Right forelimb (tissue), 1 donor: Measurements from ENCODE around the gene SHCBP1.
"Not testable (repeated sequence)": the region's sequence is repeated elsewhere in the genome, so short reads cannot be mapped to it uniquely, and the experiment has no call there.

Source experiments
- DNase-seq: peaks from one replicate; pipeline ENCODE4 v3.0.0-alpha.2; 2018

SHCBP1 gene, protein sequence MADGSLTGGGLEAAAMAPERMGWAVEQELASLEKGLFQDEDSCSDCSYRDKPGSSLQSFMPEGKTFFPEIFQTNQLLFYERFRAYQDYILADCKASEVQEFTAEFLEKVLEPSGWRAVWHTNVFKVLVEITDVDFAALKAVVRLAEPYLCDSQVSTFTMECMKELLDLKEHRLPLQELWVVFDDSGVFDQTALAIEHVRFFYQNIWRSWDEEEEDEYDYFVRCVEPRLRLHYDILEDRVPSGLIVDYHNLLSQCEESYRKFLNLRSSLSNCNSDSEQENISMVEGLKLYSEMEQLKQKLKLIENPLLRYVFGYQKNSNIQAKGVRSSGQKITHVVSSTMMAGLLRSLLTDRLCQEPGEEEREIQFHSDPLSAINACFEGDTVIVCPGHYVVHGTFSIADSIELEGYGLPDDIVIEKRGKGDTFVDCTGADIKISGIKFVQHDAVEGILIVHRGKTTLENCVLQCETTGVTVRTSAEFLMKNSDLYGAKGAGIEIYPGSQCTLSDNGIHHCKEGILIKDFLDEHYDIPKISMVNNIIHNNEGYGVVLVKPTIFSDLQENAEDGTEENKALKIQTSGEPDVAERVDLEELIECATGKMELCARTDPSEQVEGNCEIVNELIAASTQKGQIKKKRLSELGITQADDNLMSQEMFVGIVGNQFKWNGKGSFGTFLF

DNA sequence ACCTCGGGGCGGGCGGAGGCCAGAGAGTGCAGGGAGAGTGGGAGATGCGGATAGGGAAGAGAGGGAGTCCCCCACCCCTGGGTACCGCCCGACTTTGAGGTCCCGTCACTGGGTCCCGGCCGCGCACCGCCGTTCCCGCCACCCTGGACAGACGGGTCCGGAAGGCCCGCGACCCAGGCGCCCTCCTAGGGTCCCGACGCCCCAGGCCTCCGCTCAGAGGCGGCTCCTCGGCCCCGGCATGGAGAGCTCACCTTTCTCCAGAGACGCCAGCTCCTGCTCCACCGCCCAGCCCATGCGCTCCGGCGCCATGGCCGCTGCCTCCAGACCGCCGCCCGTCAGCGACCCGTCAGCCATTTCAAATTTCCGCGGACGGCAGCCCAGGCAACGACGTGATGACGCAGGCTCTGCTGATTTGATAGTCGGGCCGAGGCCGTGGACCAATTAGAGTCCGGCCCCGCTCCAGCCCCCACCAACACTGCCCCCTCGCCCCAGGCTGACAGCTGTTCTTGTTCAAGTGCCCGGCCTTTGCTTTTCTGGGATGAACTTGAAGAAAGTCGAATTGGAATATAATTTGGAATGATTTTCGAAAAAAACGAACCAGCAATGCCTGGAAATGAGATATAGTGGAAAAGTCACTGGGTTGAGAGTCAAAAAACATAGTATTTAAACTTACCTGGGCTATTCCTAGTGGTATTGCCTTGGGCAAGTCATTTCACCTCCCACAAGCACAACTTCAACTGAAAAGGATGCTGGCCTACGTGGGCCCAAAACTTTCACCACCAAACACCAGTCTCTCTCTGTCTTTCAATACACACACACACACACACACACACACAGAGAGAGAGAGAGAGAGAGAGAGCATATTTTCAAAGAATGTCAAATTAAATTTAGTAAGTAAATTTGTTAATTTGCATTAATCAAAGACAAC lies at the start of gene SHCBP1:
Gene SHCBP1, minus strand, starts transcription at position 374 of the 928 bp plus-strand sequence. Its CDS starts 20 bp downstream, at position 354.
- peak; percentile 90 for DNase-seq

- no peak for DNase-seq
These were observed 40.9 kb upstream of the SHCBP1 start for GRCh38 chr16:46662123-46662522.

DNA sequence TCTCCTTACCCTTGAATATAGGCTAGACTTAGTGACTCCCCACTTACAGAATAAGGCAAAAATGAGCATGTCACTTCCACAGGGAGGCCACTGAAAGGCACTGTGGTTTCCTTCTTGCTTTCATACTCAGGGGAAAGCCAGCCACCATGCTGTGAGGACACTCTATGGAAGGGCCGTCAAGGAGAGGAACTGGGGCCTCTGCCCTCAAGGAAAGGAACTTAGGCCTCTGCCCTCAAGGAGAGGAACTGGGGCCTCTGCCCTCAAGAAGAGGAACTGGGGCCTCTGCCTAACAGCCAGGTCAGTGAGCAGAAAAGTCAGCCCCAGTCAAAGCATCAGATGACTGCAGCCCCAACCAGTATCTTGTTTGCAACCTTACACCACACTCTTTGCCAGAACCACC lies 37.7 kb upstream of the SHCBP1 start:
- DNase-seq = no peak

- DNase-seq = no peak
These were observed 30.1 kb upstream of the SHCBP1 start for GRCh38 chr16:46651305-46651704.

DNA sequence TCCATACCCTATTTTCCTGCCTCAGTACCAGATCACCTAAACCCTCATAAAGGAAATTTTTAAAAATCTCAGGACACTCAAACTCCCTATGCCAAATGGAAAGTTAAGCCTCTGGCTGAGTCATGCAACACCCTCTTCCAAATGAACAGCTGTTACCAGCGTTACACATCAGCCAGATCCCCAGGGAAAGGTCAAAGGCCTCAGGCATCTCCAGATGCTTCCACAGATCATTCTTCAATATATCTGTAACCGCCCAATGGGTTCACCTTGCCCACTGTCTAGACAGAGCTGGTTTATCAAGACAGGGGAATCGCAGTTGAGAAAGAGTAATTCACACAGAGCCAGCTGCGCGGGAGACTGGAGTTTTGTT lies 29.1 kb upstream of the SHCBP1 start:
- DNase-seq = no peak

DNA sequence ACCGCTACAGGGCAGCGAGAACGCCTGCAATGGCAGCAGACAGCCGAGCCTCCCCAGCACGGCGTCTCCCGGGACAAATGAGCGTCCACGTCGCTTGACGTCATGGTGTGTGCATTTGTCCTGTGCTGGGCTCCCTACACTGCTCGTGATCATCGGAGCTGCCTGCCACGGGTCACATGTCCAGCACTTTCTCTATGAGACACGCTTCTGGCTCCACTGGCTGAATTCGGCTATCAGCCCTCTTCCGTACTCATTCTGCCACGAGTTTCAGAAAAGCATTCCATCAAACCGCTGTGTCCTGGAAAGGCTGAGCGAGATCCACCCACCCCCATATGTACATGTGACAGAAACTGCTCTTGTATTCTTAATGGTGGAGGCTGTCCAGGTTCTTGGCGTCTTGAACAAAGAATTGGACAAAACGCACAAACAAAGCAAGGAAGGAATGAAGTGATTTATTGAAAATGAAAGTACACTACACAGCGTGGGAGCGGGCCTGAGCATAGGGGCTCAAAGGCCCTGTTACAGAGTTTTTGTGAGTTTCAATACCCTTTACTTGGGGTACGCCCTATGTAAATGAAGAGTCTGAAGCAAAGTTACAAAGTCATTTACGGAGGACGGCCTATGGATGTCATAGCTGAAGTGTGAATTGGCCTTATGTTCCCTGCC lies 28.5 kb upstream of the SHCBP1 start:
- DNase-seq = no peak

- DNase-seq = no peak
These were observed 27.5 kb upstream of the SHCBP1 start for GRCh38 chr16:46648656-46649055.

DNA sequence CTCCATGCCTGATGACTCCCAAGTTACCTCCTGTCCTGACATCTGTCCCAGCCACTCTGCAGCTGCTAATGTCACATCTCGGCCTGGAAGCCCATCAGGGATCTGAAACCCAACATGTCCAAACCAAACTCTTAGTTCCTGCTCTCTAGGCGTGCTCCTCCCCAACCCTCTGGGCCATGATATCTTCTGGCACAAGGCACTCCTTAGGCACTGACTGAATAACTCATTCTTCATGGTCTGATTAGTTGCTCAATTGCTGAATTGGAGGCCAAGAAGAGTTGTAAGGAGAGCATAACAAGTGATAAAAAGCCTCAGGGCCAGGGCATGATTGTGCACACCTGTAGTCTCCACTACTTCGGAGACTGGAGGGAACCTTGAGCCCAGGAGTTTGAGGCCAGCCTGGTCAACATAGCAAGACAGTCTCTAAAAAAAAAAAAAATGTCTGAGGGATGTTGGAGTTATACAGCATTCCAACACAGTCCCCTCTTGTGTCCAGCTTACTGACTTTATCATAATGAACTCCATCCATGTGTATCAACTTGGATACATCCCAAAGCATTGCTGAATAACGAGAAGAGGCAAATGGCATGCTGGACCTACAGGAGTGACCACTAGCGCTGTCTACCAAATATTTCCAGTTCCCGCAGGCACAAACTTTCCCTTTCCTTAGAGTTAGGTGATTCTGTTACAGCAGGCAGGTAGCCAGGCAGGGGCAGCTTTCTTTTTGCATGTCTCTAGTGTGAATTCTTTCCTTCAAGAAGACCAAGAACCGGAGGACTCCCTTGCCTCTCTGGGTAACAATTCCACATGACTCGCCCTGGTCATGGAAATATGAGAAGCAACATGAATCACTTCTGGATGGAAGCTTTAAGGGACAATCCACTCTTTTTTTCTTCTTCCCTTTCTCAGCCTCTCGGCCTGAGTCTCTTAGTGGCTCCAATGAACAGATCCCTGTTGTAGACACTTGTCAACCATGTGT lies 18.1 kb upstream of the SHCBP1 start:
- no peak for DNase-seq

DNA sequence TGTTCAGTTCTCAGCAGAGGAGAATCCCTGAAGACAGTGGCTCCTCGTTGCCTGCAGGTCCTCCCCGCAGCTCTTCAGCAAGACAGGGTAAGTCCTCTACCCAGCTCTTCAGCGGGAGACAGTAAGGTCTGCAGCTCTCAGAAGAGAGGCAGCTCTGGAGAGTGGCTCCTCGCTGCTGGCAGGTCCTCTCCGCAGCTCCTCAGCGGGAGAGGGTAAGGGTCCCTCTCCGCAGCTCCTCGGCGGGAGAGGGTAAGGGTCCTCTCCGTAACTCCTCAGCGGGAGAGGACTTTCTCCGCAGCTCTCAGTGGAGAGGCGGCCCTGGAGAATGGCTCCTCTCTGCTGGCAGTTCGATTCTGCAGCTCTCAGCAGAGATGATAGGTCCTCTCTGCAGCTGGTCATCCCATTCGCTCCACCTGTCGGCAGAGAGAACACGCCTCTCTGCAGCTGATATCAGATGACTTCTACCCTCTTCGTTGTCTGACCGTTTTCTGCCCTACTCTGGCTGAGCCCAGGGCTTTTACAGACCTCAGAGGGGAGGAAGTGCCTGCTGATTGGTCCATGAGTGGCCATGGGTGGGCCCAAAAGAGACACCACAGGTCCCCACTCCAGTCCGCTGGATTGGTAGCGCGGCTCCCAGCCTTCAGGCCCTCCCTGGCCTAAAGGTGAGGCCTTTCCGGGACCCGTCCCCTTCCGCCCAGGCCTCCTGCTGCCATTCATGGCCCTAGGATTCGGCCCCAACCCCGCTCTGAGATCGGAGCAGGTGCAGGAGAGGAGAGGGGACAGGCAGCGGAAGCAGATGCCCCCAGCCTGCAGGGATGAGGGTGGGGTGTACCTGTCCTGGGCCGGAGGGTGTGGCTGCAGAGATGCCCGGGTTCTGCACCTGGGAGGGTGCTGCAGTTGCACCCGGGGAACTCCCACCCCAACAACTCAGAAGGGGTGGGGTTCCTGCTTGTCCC lies 11.9 kb upstream of the SHCBP1 start:
- DNase-seq = no peak

- no peak for DNase-seq
These were observed 8.4 kb upstream of the SHCBP1 start for GRCh38 chr16:46629331-46630219.

- DNase-seq = no peak
These were observed 6.6 kb upstream of the SHCBP1 start for GRCh38 chr16:46627746-46628145.

DNA sequence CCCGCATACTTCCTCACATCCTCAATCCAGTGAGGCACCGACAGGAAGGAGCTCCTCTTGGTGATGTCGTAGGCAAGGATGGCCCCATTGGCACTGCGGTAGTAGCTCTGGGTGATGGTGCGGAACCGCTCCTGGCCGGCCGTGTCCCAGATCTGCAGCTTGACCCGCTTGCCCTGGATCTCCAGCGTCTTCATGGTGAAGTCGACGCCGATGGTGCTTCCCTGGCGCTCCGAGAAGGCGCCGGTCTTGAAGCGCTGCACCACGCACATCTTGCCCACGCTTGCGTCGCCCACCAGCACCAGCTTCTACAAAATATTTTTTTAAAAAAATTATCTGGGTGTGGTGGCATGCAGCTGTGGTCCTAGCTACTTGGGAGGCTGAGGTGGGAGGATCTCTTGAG lies 5.5 kb upstream of the SHCBP1 start:
- not testable (repeated sequence) for DNase-seq

DNA sequence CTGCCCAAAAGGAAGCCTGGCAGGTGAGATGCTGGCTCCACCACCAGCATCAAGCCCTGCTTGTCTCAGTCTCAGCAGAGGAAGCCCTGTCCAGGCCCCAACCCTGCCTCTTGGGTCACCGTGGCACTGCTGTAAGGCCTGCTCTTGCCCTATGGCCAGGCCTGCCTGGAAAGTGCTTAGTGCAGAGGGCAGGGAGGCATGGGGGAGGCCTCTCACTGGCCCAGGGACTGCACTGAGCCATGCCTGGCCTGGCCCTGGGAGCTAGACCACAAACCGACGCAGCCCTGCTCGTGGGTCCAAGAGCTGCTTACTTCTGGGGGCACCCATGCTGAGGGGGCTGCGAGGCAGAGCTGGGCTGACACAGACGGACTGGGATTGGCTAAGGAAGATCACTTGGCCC lies 3.7 kb upstream of the SHCBP1 start:
- not testable (repeated sequence) for DNase-seq

- not testable (repeated sequence) for DNase-seq
These were observed 2.5 kb upstream of the SHCBP1 start for GRCh38 chr16:46623707-46624106.

- DNase-seq = not testable (repeated sequence)
These were observed 2.1 kb upstream of the SHCBP1 start for GRCh38 chr16:46623246-46623645.

GRCh38 chr16:46621934-46622676 lies 926 bp upstream of the SHCBP1 start:
- DNase-seq = no peak

DNA sequence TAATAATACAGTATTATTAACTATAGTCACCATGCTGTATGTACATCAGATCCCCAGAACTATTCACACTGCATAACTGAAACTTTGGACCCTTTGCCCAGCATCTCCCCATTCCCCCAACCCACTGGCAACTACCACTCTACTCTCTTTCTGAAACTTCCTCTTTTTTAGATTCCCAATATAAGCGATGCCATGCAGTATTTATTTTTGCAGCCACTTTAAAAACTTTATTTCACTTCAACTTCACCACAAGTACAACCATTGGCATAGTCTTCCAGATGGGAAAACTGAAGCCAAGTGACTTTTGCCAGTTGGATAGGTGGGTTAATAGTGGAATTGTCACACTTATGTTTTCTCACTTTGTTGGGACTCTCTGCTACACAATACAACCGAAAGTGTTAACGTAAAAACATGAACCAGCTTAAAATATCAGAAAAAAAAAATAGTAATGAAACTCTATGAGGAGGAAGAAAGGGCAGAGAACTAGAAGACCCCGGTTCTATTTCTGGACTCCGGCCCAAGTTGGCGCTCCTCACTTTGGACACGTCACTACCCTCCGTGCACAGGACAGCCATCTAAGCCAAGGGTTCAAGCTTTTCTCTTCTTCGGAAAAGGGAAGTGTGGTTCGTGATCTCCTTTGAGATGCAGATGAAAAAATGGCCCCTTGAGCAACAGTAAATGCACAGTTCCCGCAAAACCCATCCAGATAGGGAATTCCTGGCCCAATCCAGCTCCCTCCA lies 743 bp downstream of the SHCBP1 start:
- no peak for DNase-seq

DNA sequence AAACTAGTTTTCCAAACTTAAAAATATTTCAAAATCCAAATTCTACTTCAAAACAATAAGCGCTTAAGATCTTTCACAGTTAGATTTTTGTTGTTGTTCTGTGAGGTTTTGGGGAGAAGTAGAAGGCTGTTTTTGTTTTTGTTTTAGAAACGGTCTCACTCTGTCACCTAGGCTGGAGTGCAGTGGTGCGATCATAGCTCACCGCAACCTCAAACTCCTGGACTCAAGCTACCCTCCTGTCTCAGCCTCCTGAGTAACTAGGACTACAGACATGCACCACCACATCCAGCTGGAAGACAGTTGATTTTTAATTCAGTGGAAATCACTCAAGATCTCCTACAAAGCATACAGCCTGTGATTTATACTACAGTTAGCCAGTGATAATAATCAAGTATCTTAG lies 2.7 kb downstream of the SHCBP1 start:
- DNase-seq = no peak
